Activated naive CD4-positive, alpha-beta T cell treated with anti-CD3 and anti-CD28 coated beads, Interleukin-2, amount 50 U/mL, for 24 hours (primary cell): ENCODE data around the gene KIAA0232.
"Not testable (repeated sequence)": the region's sequence is repeated elsewhere in the genome, so short reads cannot be mapped to it uniquely, and the experiment has no call there.

ENCODE experiments used
- H3K27ac Mint-ChIP-seq: one replicate; pipeline ENCODE4 v1.8.0; 2021; ENCODE audit warnings: mild to moderate bottlenecking, mixed read lengths
- H3K27me3 Mint-ChIP-seq: one replicate; pipeline ENCODE4 v1.8.0; 2021; ENCODE audit warnings: mixed read lengths
- H3K36me3 Mint-ChIP-seq: one replicate; pipeline ENCODE4 v1.8.0; 2021; ENCODE audit warnings: mixed read lengths
- H3K4me1 Mint-ChIP-seq: one replicate; pipeline ENCODE4 v1.8.0; 2021; ENCODE audit warnings: mixed read lengths
- H3K4me3 Mint-ChIP-seq: one replicate; pipeline ENCODE4 v1.8.0; 2021; ENCODE audit warnings: mild to moderate bottlenecking, mixed read lengths
- H3K9me3 Mint-ChIP-seq: one replicate; pipeline ENCODE4 v1.8.0; 2021; ENCODE audit warnings: mixed read lengths

The KIAA0232 gene

GRCh38 chr4:6781561-6781960, 966 bp upstream of the KIAA0232 start:
- Mint-ChIP-seq H3K27me3 (no peaks in the 10 kb centered on the region), H3K9me3 (no peaks in the 10 kb centered on the region), H3K36me3 (peaks cover 1% of the 10 kb centered on the region), H3K4me3 (peak overlapping the region; percentile 79), H3K27ac (peak overlapping the region; percentile 81), H3K4me1 (peaks cover 65% of the 10 kb centered on the region)

- H3K4me3 Mint-ChIP-seq: no peak overlapping the region
Measured at GRCh38 chr4:6782846-6783110, 251 bp downstream of the KIAA0232 start.

GRCh38 chr4:6783111-6783981, 819 bp downstream of the KIAA0232 start:
- peak overlapping the region; percentile 92 for H3K4me3 Mint-ChIP-seq
- H3K4me1 Mint-ChIP-seq: peaks cover 60% of the 10 kb centered on the region
- H3K9me3 Mint-ChIP-seq: no peaks in the 10 kb centered on the region
- peaks cover 8% of the 10 kb centered on the region for H3K36me3 Mint-ChIP-seq
- H3K27ac Mint-ChIP-seq: peak overlapping the region; percentile 84
- H3K27me3 Mint-ChIP-seq: no peaks in the 10 kb centered on the region

More at GRCh38 chr4:6782846-6783110, 251 bp downstream of the KIAA0232 start:
- H3K9me3 Mint-ChIP-seq: no peaks in the 10 kb centered on the region
- peaks cover 60% of the 10 kb centered on the region for H3K4me1 Mint-ChIP-seq
- H3K36me3 Mint-ChIP-seq: peaks cover 6% of the 10 kb centered on the region
- H3K27me3 Mint-ChIP-seq: no peaks in the 10 kb centered on the region
- H3K27ac Mint-ChIP-seq: no peak overlapping the region

- no peaks in the 10 kb centered on the region for H3K9me3 Mint-ChIP-seq
- H3K4me1 Mint-ChIP-seq: peaks cover 67% of the 10 kb centered on the region
- H3K27ac Mint-ChIP-seq: peak overlapping the region; percentile 48
- H3K27me3 Mint-ChIP-seq: no peaks in the 10 kb centered on the region
- peak overlapping the region; percentile 23 for H3K4me3 Mint-ChIP-seq
- peaks cover 11% of the 10 kb centered on the region for H3K36me3 Mint-ChIP-seq
Measured at GRCh38 chr4:6785572-6785925, 3.0 kb downstream of the KIAA0232 start.

- Mint-ChIP-seq H3K36me3 (peaks cover 20% of the 10 kb centered on the region), H3K27me3 (no peaks in the 10 kb centered on the region), H3K9me3 (no peaks in the 10 kb centered on the region), H3K4me1 (peaks cover 75% of the 10 kb centered on the region), H3K27ac (no peak overlapping the region), H3K4me3 (no peak overlapping the region)
Measured at GRCh38 chr4:6788123-6788522, 5.6 kb downstream of the KIAA0232 start.

- Mint-ChIP-seq H3K36me3 (peaks cover 25% of the 10 kb centered on the region), H3K4me3 (peak overlapping the region; percentile 45), H3K4me1 (peaks cover 76% of the 10 kb centered on the region)
- H3K9me3 Mint-ChIP-seq, H3K27ac Mint-ChIP-seq, H3K27me3 Mint-ChIP-seq: not testable (repeated sequence)
Measured at GRCh38 chr4:6791245-6791644, 8.7 kb downstream of the KIAA0232 start.

GRCh38 chr4:6791796-6792195, 9.3 kb downstream of the KIAA0232 start:
- H3K9me3 Mint-ChIP-seq, H3K27me3 Mint-ChIP-seq: not testable (repeated sequence)
- Mint-ChIP-seq H3K27ac (peak overlapping the region; percentile 31), H3K4me1 (peaks cover 78% of the 10 kb centered on the region), H3K4me3 (peak overlapping the region; percentile 45), H3K36me3 (peaks cover 26% of the 10 kb centered on the region)

GRCh38 chr4:6794189-6794588, 11.7 kb downstream of the KIAA0232 start:
- Mint-ChIP-seq H3K27me3 (no peaks in the 10 kb centered on the region), H3K27ac (no peak overlapping the region), H3K36me3 (peaks cover 19% of the 10 kb centered on the region), H3K4me3 (no peak overlapping the region), H3K9me3 (no peaks in the 10 kb centered on the region), H3K4me1 (peaks cover 75% of the 10 kb centered on the region)

GRCh38 chr4:6795821-6796220, 13.3 kb downstream of the KIAA0232 start:
- H3K9me3 Mint-ChIP-seq: no peaks in the 10 kb centered on the region
- no peaks in the 10 kb centered on the region for H3K27me3 Mint-ChIP-seq
- peak overlapping the region; percentile 9 for H3K4me3 Mint-ChIP-seq
- peaks cover 20% of the 10 kb centered on the region for H3K36me3 Mint-ChIP-seq
- H3K27ac Mint-ChIP-seq: peak overlapping the region; percentile 23
- peaks cover 70% of the 10 kb centered on the region for H3K4me1 Mint-ChIP-seq

GRCh38 chr4:6797368-6797767, 14.8 kb downstream of the KIAA0232 start:
- H3K27ac Mint-ChIP-seq, H3K4me3 Mint-ChIP-seq, H3K9me3 Mint-ChIP-seq, H3K27me3 Mint-ChIP-seq: not testable (repeated sequence)
- peaks cover 67% of the 10 kb centered on the region for H3K4me1 Mint-ChIP-seq
- peaks cover 11% of the 10 kb centered on the region for H3K36me3 Mint-ChIP-seq

- Mint-ChIP-seq H3K36me3 (peaks cover 16% of the 10 kb centered on the region), H3K4me1 (peaks cover 64% of the 10 kb centered on the region), H3K27ac (no peak overlapping the region), H3K4me3 (no peak overlapping the region), H3K27me3 (no peaks in the 10 kb centered on the region), H3K9me3 (no peaks in the 10 kb centered on the region)
Measured at GRCh38 chr4:6799091-6799490, 16.6 kb downstream of the KIAA0232 start.

GRCh38 chr4:6802025-6802424, 19.5 kb downstream of the KIAA0232 start:
- Mint-ChIP-seq H3K27me3 (no peaks in the 10 kb centered on the region), H3K9me3 (no peaks in the 10 kb centered on the region), H3K4me1 (peaks cover 53% of the 10 kb centered on the region), H3K36me3 (peaks cover 8% of the 10 kb centered on the region), H3K4me3 (no peak overlapping the region), H3K27ac (no peak overlapping the region)

GRCh38 chr4:6802626-6803025, 20.1 kb downstream of the KIAA0232 start:
- Mint-ChIP-seq H3K4me1 (peaks cover 52% of the 10 kb centered on the region), H3K4me3 (no peak overlapping the region), H3K27ac (no peak overlapping the region), H3K36me3 (peaks cover 8% of the 10 kb centered on the region), H3K27me3 (no peaks in the 10 kb centered on the region), H3K9me3 (no peaks in the 10 kb centered on the region)

- Mint-ChIP-seq H3K4me3 (no peak overlapping the region), H3K4me1 (peaks cover 54% of the 10 kb centered on the region), H3K27me3 (no peaks in the 10 kb centered on the region), H3K27ac (no peak overlapping the region), H3K36me3 (peaks cover 10% of the 10 kb centered on the region), H3K9me3 (no peaks in the 10 kb centered on the region)
Measured at GRCh38 chr4:6803246-6803645, 20.7 kb downstream of the KIAA0232 start.

GRCh38 chr4:6804082-6804752, 21.7 kb downstream of the KIAA0232 start:
- Mint-ChIP-seq H3K9me3 (no peaks in the 10 kb centered on the region), H3K4me1 (peaks cover 52% of the 10 kb centered on the region), H3K36me3 (peaks cover 10% of the 10 kb centered on the region), H3K27me3 (no peaks in the 10 kb centered on the region), H3K4me3 (no peak overlapping the region), H3K27ac (no peak overlapping the region)

- Mint-ChIP-seq H3K27me3 (no peaks in the 10 kb centered on the region), H3K9me3 (no peaks in the 10 kb centered on the region), H3K27ac (no peak overlapping the region), H3K4me1 (peaks cover 54% of the 10 kb centered on the region), H3K36me3 (peaks cover 18% of the 10 kb centered on the region), H3K4me3 (no peak overlapping the region)
Measured at GRCh38 chr4:6806924-6807626, 24.5 kb downstream of the KIAA0232 start.
